ENCODE measurements around the gene MACROD1.

MACROD1 gene

GRCh38 chr11:64150481-64151239 lies 15.3 kb downstream of the MACROD1 start:
- no peak for DNase-seq

- DNase-seq, result no peak
Observed at GRCh38 chr11:64150051-64150450, 15.9 kb downstream of the MACROD1 start.

GRCh38 chr11:64148917-64149617 lies 16.8 kb downstream of the MACROD1 start:
- DNase-seq, result no peak

GRCh38 chr11:64148226-64148916 lies 17.5 kb downstream of the MACROD1 start:
- DNase-seq, result peak; percentile 78

- DNase-seq, result peak; percentile 45
Observed at GRCh38 chr11:64146036-64146955, 19.6 kb downstream of the MACROD1 start.

- DNase-seq, result no peak
Observed at GRCh38 chr11:64144587-64145472, 21.1 kb downstream of the MACROD1 start.

- no peak for DNase-seq
Observed at GRCh38 chr11:64141081-64141783, 24.7 kb downstream of the MACROD1 start.

- DNase-seq, result no peak
Observed at GRCh38 chr11:64140082-64140481, 25.8 kb downstream of the MACROD1 start.

GRCh38 chr11:64139049-64139448 lies 26.9 kb downstream of the MACROD1 start:
- DNase-seq, result no peak

GRCh38 chr11:64138398-64138797 lies 27.5 kb downstream of the MACROD1 start:
- no peak for DNase-seq

- DNase-seq, result no peak
Observed at GRCh38 chr11:64136765-64137441, 29.0 kb downstream of the MACROD1 start.

- DNase-seq, result no peak
Observed at GRCh38 chr11:64135711-64136110, 30.2 kb downstream of the MACROD1 start.

- DNase-seq, result no peak
Observed at GRCh38 chr11:64134963-64135362, 30.9 kb downstream of the MACROD1 start.

- DNase-seq, result no peak
Observed at GRCh38 chr11:64132982-64133705, 32.8 kb downstream of the MACROD1 start.

- no peak for DNase-seq
Observed at GRCh38 chr11:64132191-64132771, 33.6 kb downstream of the MACROD1 start.

GRCh38 chr11:64131683-64132190 lies 34.2 kb downstream of the MACROD1 start:
- no peak for DNase-seq

- DNase-seq, result no peak
Observed at GRCh38 chr11:64130618-64131017, 35.3 kb downstream of the MACROD1 start.

GRCh38 chr11:64129403-64129802 lies 36.5 kb downstream of the MACROD1 start:
- DNase-seq, result no peak

All from fibroblast of upper back skin (primary cell).